H9 (cell line): ENCODE measurements around the gene NXN. TPM values are rescaled to one million over a fixed set of nuclear protein-coding genes. Genes with fewer than 3 reads are reported as not detected.

Source experiments
- DNase-seq: peaks from one replicate; pipeline ENCODE4 v3.0.0-alpha.2; 2017
- H2AFZ ChIP-seq: one replicate; pipeline ENCODE4 v1.6.1; 2013; ENCODE audit warnings: mild to moderate bottlenecking, low read length, control low read depth, moderate library complexity
- H2AK5ac ChIP-seq: 2 replicates; pipeline ENCODE4 v1.6.1; 2013; ENCODE audit warnings: low read length, control low read depth, mixed read lengths; ENCODE audit not compliant: insufficient read length
- H2BK120ac ChIP-seq: one replicate; pipeline ENCODE4 v1.6.1; 2013; ENCODE audit warnings: low read depth, mild to moderate bottlenecking, low read length, control low read depth, inconsistent platforms; ENCODE audit not compliant: poor library complexity, severe bottlenecking
- H2BK12ac ChIP-seq: 2 replicates; pipeline ENCODE4 v1.6.1; 2013; ENCODE audit warnings: low read length, control low read depth, mixed read lengths, low read depth; ENCODE audit not compliant: insufficient read length
- H2BK15ac ChIP-seq: 2 replicates; pipeline ENCODE4 v1.6.1; 2013; ENCODE audit warnings: low read depth, low read length, control low read depth
- H2BK20ac ChIP-seq: one replicate; pipeline ENCODE4 v1.6.1; 2013; ENCODE audit warnings: low read depth, mild to moderate bottlenecking, low read length, control low read depth, inconsistent platforms; ENCODE audit not compliant: poor library complexity, severe bottlenecking
- H2BK5ac ChIP-seq: 2 replicates; pipeline ENCODE4 v1.6.1; 2013; ENCODE audit warnings: low read length, control low read depth, mixed read lengths; ENCODE audit not compliant: insufficient read length
- H3K14ac ChIP-seq: 2 replicates; pipeline ENCODE4 v1.6.1; 2013; ENCODE audit warnings: low read length, control low read depth; ENCODE audit not compliant: insufficient read depth
- H3K18ac ChIP-seq: 2 replicates; pipeline ENCODE4 v1.6.1; 2013; ENCODE audit warnings: low read depth, mild to moderate bottlenecking, mixed read lengths, low read length, control low read depth; ENCODE audit not compliant: insufficient read length
- H3K23ac ChIP-seq: 2 replicates; pipeline ENCODE4 v1.6.1; 2013; ENCODE audit warnings: low read length, control low read depth, mixed read lengths, low read depth; ENCODE audit not compliant: insufficient read length
- H3K23me2 ChIP-seq: 2 replicates; pipeline ENCODE4 v1.6.1; 2013; ENCODE audit warnings: low read depth, mild to moderate bottlenecking, mixed read lengths, low read length, control low read depth; ENCODE audit not compliant: insufficient read length, poor library complexity, severe bottlenecking
- H3K27ac ChIP-seq: 2 replicates; pipeline ENCODE4 v1.5.1; 2013; ENCODE audit warnings: low read length, control low read depth, mixed read lengths, low read depth; ENCODE audit not compliant: insufficient read length
- H3K27me3 ChIP-seq: 2 replicates; pipeline ENCODE4 v1.6.1; 2013; ENCODE audit warnings: low read length, control low read depth, inconsistent platforms; ENCODE audit not compliant: insufficient read depth
- H3K4ac ChIP-seq: 2 replicates; pipeline ENCODE4 v1.6.1; 2013; ENCODE audit warnings: low read depth, mild to moderate bottlenecking, control low read depth, inconsistent platforms, low read length, moderate library complexity
- H3K4me1 ChIP-seq: 2 replicates; pipeline ENCODE4 v1.6.1; 2013; ENCODE audit warnings: low read length, control low read depth, inconsistent platforms; ENCODE audit not compliant: insufficient read depth
- H3K4me2 ChIP-seq: 2 replicates; pipeline ENCODE4 v1.6.1; 2013; ENCODE audit warnings: low read length, control low read depth, mixed read lengths; ENCODE audit not compliant: insufficient read length, insufficient read depth
- H3K56ac ChIP-seq: 2 replicates; pipeline ENCODE4 v1.6.1; 2013; ENCODE audit warnings: low read depth, mild to moderate bottlenecking, mixed read lengths, low read length, control low read depth; ENCODE audit not compliant: insufficient read length
- H3K79me1 ChIP-seq: 2 replicates; pipeline ENCODE4 v1.6.1; 2013; ENCODE audit warnings: low read depth, mild to moderate bottlenecking, moderate library complexity, low read length, control low read depth, inconsistent platforms; ENCODE audit not compliant: insufficient read depth, poor library complexity, severe bottlenecking
- H3K79me2 ChIP-seq: 2 replicates; pipeline ENCODE4 v1.6.1; 2013; ENCODE audit warnings: low read length, control low read depth, inconsistent platforms; ENCODE audit not compliant: insufficient read depth
- H3K9ac ChIP-seq: 2 replicates; pipeline ENCODE4 v1.6.1; 2013; ENCODE audit warnings: low read length, control low read depth, mixed read lengths; ENCODE audit not compliant: insufficient read length; ENCODE audit errors: extremely low read depth
- H3K9me3 ChIP-seq: one replicate; pipeline ENCODE4 v1.6.1; 2013; ENCODE audit warnings: low read depth, low read length, inconsistent platforms; ENCODE audit not compliant: control insufficient read depth
- H3T11ph ChIP-seq: one replicate; pipeline ENCODE4 v1.6.1; 2013; ENCODE audit warnings: mild to moderate bottlenecking, low read length, control low read depth, inconsistent platforms
- H4K20me1 ChIP-seq: one replicate; pipeline ENCODE4 v1.6.1; 2013; ENCODE audit not compliant: control insufficient read depth, insufficient read length, insufficient read depth
- H4K5ac ChIP-seq: 2 replicates; pipeline ENCODE4 v1.6.1; 2013; ENCODE audit warnings: low read depth, mild to moderate bottlenecking, mixed read lengths, low read length, control low read depth; ENCODE audit not compliant: insufficient read length
- H4K8ac ChIP-seq: replicated peaks from 2 replicates; pipeline ENCODE4 v1.6.1; 2013; ENCODE audit warnings: low read length, control low read depth, mixed read lengths, low read depth; ENCODE audit not compliant: insufficient read length
- H4K91ac ChIP-seq: 2 replicates; pipeline ENCODE4 v1.6.1; 2013; ENCODE audit warnings: low read depth, mild to moderate bottlenecking, moderate library complexity, mixed read lengths, low read length, control low read depth; ENCODE audit not compliant: insufficient read length
- H3K27ac Mint-ChIP-seq, 3 experiments: 2 replicates in 2 of 3; 3 replicates in 1 of 3; pipeline ENCODE4 v1.8.0; 2020 to 2021; ENCODE audit warnings: mixed read lengths in 3 of 3, mild to moderate bottlenecking in 1 of 3, moderate library complexity in 1 of 3
- H3K27me3 Mint-ChIP-seq: 2 replicates; pipeline ENCODE4 v1.8.0; 2021; ENCODE audit warnings: low read depth, mild to moderate bottlenecking, moderate library complexity, mixed read lengths
- H3K36me3 Mint-ChIP-seq, 3 experiments: 2 replicates in 2 of 3; 3 replicates in 1 of 3; pipeline ENCODE4 v1.8.0; 2020 to 2021; ENCODE audit warnings: low read depth in 3 of 3, mixed read lengths in 3 of 3; ENCODE audit not compliant: insufficient read depth in 1 of 3
- H3K4me1 Mint-ChIP-seq, 2 experiments: 2 replicates each; pipeline ENCODE4 v1.8.0; 2020; ENCODE audit warnings: mixed read lengths in 2 of 2
- H3K4me3 Mint-ChIP-seq, 2 experiments: 2 replicates in 1 of 2; 3 replicates in 1 of 2; pipeline ENCODE4 v1.8.0; 2020 to 2021; ENCODE audit warnings: mild to moderate bottlenecking in 2 of 2, mixed read lengths in 2 of 2, moderate library complexity in 1 of 2
- H3K9me3 Mint-ChIP-seq, 2 experiments: 2 replicates in 1 of 2; 3 replicates in 1 of 2; pipeline ENCODE4 v1.8.0; 2020; ENCODE audit warnings: mild to moderate bottlenecking in 2 of 2, mixed read lengths in 2 of 2, moderate library complexity in 1 of 2
- WGBS: extraction: QIAGEN DNeasy Blood & Tissue Kit; methylation state at CpG from one replicate; pipeline ENCODE4 v1.1.7; 2013; ENCODE audit warnings: missing lambda C conversion rate, low lambda C conversion rate, mixed read lengths; ENCODE audit not compliant: insufficient read length; ENCODE audit errors: extremely low coverage; 5-methylcytosine and 5-hydroxymethylcytosine counted together
- total RNA-seq: library from RNA; stranded (reverse); gene quantifications from 2 replicates; pipeline ENCODE4 v1.2.1, GENCODE V29; 2021
- TF ChIP-seq, protein P1 (sequence below): fragments of 200-600 bp; sonication (generic); conservative IDR thresholded peaks from 3 replicates; pipeline ENCODE4 v1.8.0; 2021; ENCODE audit warnings: antibody characterized with exemption, mild to moderate bottlenecking

Gene NXN
- total RNA-seq, 1 experiment from 2014 or later, result 93.6 TPM

DNA sequence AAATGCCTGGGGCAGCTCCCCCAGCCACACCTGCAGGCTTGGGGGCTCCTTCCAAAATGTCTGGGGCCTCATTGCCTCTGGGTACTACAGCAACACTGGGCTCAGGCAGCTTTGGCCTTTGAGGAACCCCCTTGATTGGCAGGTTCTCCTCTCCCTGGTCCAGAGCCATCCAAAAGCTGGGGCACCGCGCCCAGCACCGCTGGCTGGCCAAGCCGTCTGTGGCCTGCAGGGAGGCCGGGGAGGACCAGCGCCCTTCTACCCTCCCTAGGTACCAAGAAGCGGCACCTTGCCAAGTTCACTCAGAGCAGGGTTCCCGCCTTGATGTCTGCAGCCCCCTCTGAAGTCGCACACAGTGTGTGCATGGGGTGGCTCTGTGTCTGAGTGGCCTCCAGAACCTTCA is 47.5 kb upstream of the NXN start:
- no CpG with 5 or more reads among the region's 9 CpGs for WGBS
- H3K27me3 Mint-ChIP-seq, result peaks cover 11% of the 10 kb centered on the region
- no peak overlapping the region for H3K23ac ChIP-seq

More for the DNA sequence above, 47.5 kb upstream of the NXN start:
- H3K27me3 ChIP-seq, result no peaks in the 10 kb centered on the region
- no peak overlapping the region for H2BK120ac ChIP-seq
- no peak overlapping the region for H4K8ac ChIP-seq
- Mint-ChIP-seq H3K27ac (no peak overlapping the region), H3K36me3 (no peaks in the 10 kb centered on the region), H3K9me3 (no peaks in the 10 kb centered on the region), H3K4me1 (peaks cover under 1 to 4% of the 10 kb centered on the region in 2 experiments; a peak in 2 of 4 replicates), H3K4me3 (no peak overlapping the region)
- H2BK12ac ChIP-seq, result no peak overlapping the region
- no peak overlapping the region for H2BK5ac ChIP-seq
- no peak overlapping the region for H3K56ac ChIP-seq
- no peaks in the 10 kb centered on the region for H4K20me1 ChIP-seq
- TF ChIP-seq, protein P1, sequence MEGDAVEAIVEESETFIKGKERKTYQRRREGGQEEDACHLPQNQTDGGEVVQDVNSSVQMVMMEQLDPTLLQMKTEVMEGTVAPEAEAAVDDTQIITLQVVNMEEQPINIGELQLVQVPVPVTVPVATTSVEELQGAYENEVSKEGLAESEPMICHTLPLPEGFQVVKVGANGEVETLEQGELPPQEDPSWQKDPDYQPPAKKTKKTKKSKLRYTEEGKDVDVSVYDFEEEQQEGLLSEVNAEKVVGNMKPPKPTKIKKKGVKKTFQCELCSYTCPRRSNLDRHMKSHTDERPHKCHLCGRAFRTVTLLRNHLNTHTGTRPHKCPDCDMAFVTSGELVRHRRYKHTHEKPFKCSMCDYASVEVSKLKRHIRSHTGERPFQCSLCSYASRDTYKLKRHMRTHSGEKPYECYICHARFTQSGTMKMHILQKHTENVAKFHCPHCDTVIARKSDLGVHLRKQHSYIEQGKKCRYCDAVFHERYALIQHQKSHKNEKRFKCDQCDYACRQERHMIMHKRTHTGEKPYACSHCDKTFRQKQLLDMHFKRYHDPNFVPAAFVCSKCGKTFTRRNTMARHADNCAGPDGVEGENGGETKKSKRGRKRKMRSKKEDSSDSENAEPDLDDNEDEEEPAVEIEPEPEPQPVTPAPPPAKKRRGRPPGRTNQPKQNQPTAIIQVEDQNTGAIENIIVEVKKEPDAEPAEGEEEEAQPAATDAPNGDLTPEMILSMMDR, result no peak
- peaks cover 6% of the 10 kb centered on the region for H3K23me2 ChIP-seq
- H3K4ac ChIP-seq, result no peak overlapping the region
- no peaks in the 10 kb centered on the region for H3K4me1 ChIP-seq
- no peak overlapping the region for H3K18ac ChIP-seq
- H3T11ph ChIP-seq, result no peak overlapping the region
- H3K27ac ChIP-seq, result no peak overlapping the region
- H3K9ac ChIP-seq, result no peak overlapping the region
- no peak overlapping the region for H2BK20ac ChIP-seq
- no peak overlapping the region for H2AFZ ChIP-seq
- H3K4me2 ChIP-seq, result no peak overlapping the region
- H2AK5ac ChIP-seq, result no peak overlapping the region
- H4K91ac ChIP-seq, result no peak overlapping the region
- H3K14ac ChIP-seq, result no peak overlapping the region
- H2BK15ac ChIP-seq, result no peak overlapping the region
- no peak overlapping the region for H4K5ac ChIP-seq
- no peaks in the 10 kb centered on the region for H3K79me1 ChIP-seq
- no peaks in the 10 kb centered on the region for H3K9me3 ChIP-seq
- DNase-seq, result no peak
- H3K79me2 ChIP-seq, result no peaks in the 10 kb centered on the region
